HL-60 (cell line): ENCODE data around the gene TACR1.

ENCODE experiments used
- DNase-seq, 2 experiments: peaks; one replicate each; pipeline ENCODE4 v3.0.0-alpha.2; 2010 to 2020; ENCODE audit warnings: low read depth in 1 of 2, low spot score in 1 of 2
- H3K27ac ChIP-seq: fragments of 250-450 bp; sonication (Bioruptor Pico); replicated peaks from 2 replicates; pipeline ENCODE4 v1.5.1; 2020; ENCODE audit warnings: mild to moderate bottlenecking, moderate library complexity
- H3K27me3 ChIP-seq: fragments of 250-450 bp; sonication (Bioruptor Pico); 2 replicates; pipeline ENCODE4 v1.5.1; 2021; ENCODE audit warnings: mild to moderate bottlenecking, moderate library complexity; ENCODE audit not compliant: insufficient read depth, poor library complexity, severe bottlenecking
- H3K4me3 ChIP-seq: replicated peaks from 2 replicates; pipeline ENCODE4 v1.5.1; 2011; ENCODE audit warnings: mild to moderate bottlenecking, control low read depth, low read length; ENCODE audit not compliant: insufficient read depth
- CTCF ChIP-seq: IDR thresholded peaks from one replicate; pipeline ENCODE4 v1.5.1; 2011; ENCODE audit warnings: low read length, control low read depth, inconsistent platforms; ENCODE audit not compliant: insufficient read depth
- GABPA ChIP-seq: IDR thresholded peaks from 2 replicates; pipeline ENCODE4 v1.6.1; 2012; ENCODE audit warnings: low read depth
- POLR2AphosphoS5 ChIP-seq: IDR thresholded peaks from 2 replicates; pipeline ENCODE4 v1.6.1; 2012; ENCODE audit warnings: low read depth
- REST ChIP-seq: IDR thresholded peaks from 2 replicates; pipeline ENCODE4 v1.6.1; 2012; ENCODE audit warnings: low read depth; ENCODE audit not compliant: insufficient replicate concordance
- SPI1 ChIP-seq: IDR thresholded peaks from 2 replicates; pipeline ENCODE4 v1.6.1; 2012; ENCODE audit warnings: low read depth, mild to moderate bottlenecking, borderline replicate concordance

Gene TACR1

GRCh38 chr2:75204833-75205232, 5.5 kb upstream of the TACR1 start:
- DNase-seq, result no peak
- Histone ChIP-seq H3K27me3 (peaks cover 30% of the 10 kb centered on the region), H3K27ac (no peak overlapping the region), H3K4me3 (no peak overlapping the region)
- TF ChIP-seq CTCF (no peak), SPI1 (peak; percentile 20; the same call in 1 of the 2 replicates)

GRCh38 chr2:75202359-75202758, 3.0 kb upstream of the TACR1 start:
- Histone ChIP-seq H3K27ac (no peak overlapping the region), H3K27me3 (peaks cover 41% of the 10 kb centered on the region), H3K4me3 (no peak overlapping the region)
- DNase-seq, result no peak
- TF ChIP-seq REST (no peak), CTCF (no peak), SPI1 (no peak)

- TF ChIP-seq SPI1 (no peak), REST (no peak), GABPA (no peak), CTCF (no peak)
- DNase-seq, result no peak
- Histone ChIP-seq H3K4me3 (no peak overlapping the region), H3K27ac (no peak overlapping the region), H3K27me3 (peaks cover 45% of the 10 kb centered on the region)
Observed at GRCh38 chr2:75200140-75201096, 1.1 kb upstream of the TACR1 start.

GRCh38 chr2:75195076-75195691, 4.1 kb downstream of the TACR1 start:
- no peak for DNase-seq
- no peak overlapping the region for H3K27ac ChIP-seq
- no peak overlapping the region for H3K4me3 ChIP-seq
- peaks cover 26% of the 10 kb centered on the region for H3K27me3 ChIP-seq
- TF ChIP-seq REST (no peak), CTCF (no peak), GABPA (no peak), SPI1 (no peak), POLR2AphosphoS5 (no peak)
